DND-41 (cell line): ENCODE results near the gene SLC16A12.

Source experiments
- EZH2 ChIP-seq: IDR thresholded peaks from 3 replicates; pipeline ENCODE4 v1.6.1; 2012; ENCODE audit warnings: borderline replicate concordance, low read depth, mild to moderate bottlenecking, moderate library complexity, low read length, inconsistent platforms; ENCODE audit not compliant: severe bottlenecking
- TF ChIP-seq, protein P1 (sequence below): IDR thresholded peaks from 2 replicates; pipeline ENCODE4 v1.5.1; 2012; ENCODE audit warnings: borderline replicate concordance, low read length, moderate library complexity, mild to moderate bottlenecking; ENCODE audit not compliant: poor library complexity, severe bottlenecking; ENCODE audit errors: extremely low read depth

DNA sequence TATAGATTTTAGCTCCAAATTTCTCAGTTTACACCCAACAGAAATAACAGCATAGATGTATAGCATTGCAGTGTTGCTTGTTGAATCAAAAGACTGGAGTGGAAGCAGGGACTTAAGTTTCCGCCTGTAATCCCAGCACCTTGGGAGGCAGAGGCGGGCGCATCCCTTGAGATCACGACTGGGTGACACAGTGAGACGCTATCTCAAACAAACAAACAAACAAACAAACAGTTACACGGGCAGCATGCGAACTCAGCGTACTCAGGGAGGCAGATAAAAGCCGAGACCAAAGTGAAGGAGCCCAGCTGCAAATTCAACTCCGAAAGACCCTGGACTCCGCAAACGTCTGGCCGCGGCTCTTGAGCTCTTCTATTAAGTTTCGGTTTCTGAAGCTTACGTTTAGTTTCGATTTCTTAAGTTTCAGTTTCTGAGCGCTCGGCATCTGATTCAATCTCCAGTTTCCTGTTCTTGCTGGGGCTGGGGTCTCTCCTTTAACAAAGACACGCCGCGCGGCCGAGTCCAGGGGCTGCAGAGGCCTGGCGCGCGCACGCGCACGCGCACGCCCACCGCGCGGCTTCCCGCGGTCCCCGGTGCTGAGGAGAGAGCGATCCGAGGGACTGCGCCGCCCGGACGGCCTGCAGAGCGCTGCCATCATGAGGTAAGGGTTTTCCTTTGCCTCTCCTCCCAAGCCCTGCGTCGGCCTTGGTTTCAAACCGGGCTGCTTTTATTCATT, 121.1 kb downstream of the SLC16A12 start, which contains the start of gene IFIT5:
- TF ChIP-seq, protein P1, sequence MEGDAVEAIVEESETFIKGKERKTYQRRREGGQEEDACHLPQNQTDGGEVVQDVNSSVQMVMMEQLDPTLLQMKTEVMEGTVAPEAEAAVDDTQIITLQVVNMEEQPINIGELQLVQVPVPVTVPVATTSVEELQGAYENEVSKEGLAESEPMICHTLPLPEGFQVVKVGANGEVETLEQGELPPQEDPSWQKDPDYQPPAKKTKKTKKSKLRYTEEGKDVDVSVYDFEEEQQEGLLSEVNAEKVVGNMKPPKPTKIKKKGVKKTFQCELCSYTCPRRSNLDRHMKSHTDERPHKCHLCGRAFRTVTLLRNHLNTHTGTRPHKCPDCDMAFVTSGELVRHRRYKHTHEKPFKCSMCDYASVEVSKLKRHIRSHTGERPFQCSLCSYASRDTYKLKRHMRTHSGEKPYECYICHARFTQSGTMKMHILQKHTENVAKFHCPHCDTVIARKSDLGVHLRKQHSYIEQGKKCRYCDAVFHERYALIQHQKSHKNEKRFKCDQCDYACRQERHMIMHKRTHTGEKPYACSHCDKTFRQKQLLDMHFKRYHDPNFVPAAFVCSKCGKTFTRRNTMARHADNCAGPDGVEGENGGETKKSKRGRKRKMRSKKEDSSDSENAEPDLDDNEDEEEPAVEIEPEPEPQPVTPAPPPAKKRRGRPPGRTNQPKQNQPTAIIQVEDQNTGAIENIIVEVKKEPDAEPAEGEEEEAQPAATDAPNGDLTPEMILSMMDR = no peak
- no peak for TF ChIP-seq EZH2
